ENCODE data around the gene GMPS. TPM values are rescaled to one million over a fixed set of nuclear protein-coding genes. Genes with fewer than 3 reads are reported as not detected.

The GMPS gene
- total RNA-seq, 1 donor from 2014 or later = 42.2 TPM

- ATAC-seq (ENCODE audit: low read depth) = no peak
- Mint-ChIP-seq H3K9me3 (no peaks in the 10 kb centered on the region), H3K4me1 (no peaks in the 10 kb centered on the region), H3K36me3 (ENCODE audit: low read depth) (peaks cover 33% of the 10 kb centered on the region), H3K4me3 (no peak overlapping the region), H3K27me3 (no peaks in the 10 kb centered on the region), H3K27ac (no peak overlapping the region)
- ChIA-PET CTCF (no interaction called here), POLR2A (no interaction called here)
- intact Hi-C loops (cut with micrococcal nuclease) = no loop called here
- DNase-seq = no peak
- TF ChIP-seq CTCF (IDR thresholded peaks at IDR 0.05) = no peak
Measured at GRCh38 chr3:155941354-155941753, 70.9 kb downstream of the GMPS start.

- POLR2A ChIA-PET = no interaction called here
- Mint-ChIP-seq H3K27me3 (no peaks in the 10 kb centered on the region), H3K4me1 (no peaks in the 10 kb centered on the region), H3K4me3 (no peak overlapping the region), H3K36me3 (ENCODE audit: low read depth) (peaks cover 11% of the 10 kb centered on the region), H3K27ac (no peak overlapping the region), H3K9me3 (no peaks in the 10 kb centered on the region)
- no peak for TF ChIP-seq CTCF (IDR thresholded peaks at IDR 0.05)
- CTCF ChIA-PET = no interaction called here
- DNase-seq (no peak), ATAC-seq (ENCODE audit: low read depth) (no peak)
- intact Hi-C loops (cut with micrococcal nuclease) = no loop called here
Measured at GRCh38 chr3:155944081-155944480, 73.6 kb downstream of the GMPS start.

GRCh38 chr3:155946178-155946577, 75.7 kb downstream of the GMPS start:
- DNase-seq = no peak
- ChIA-PET POLR2A (no interaction called here), CTCF (no interaction called here)
- Mint-ChIP-seq H3K9me3 (no peaks in the 10 kb centered on the region), H3K27me3 (no peaks in the 10 kb centered on the region), H3K4me1 (no peaks in the 10 kb centered on the region), H3K27ac (no peak overlapping the region), H3K36me3 (ENCODE audit: low read depth) (peaks cover 2% of the 10 kb centered on the region), H3K4me3 (no peak overlapping the region)
- TF ChIP-seq CTCF (IDR thresholded peaks at IDR 0.05) = no peak
- intact Hi-C loops (cut with micrococcal nuclease) = no loop called here
- no peak for ATAC-seq (ENCODE audit: low read depth)

- Mint-ChIP-seq H3K4me3 (no peak overlapping the region), H3K27ac (no peak overlapping the region), H3K36me3 (ENCODE audit: low read depth) (no peaks in the 10 kb centered on the region), H3K9me3 (peaks cover 4% of the 10 kb centered on the region), H3K4me1 (no peaks in the 10 kb centered on the region), H3K27me3 (no peaks in the 10 kb centered on the region)
- intact Hi-C loops (cut with micrococcal nuclease) = no loop called here
- POLR2A ChIA-PET = no interaction called here
- CTCF ChIA-PET = no interaction called here
- no peak for ATAC-seq (ENCODE audit: low read depth)
- no peak for TF ChIP-seq CTCF (IDR thresholded peaks at IDR 0.05)
- DNase-seq = no peak
Measured at GRCh38 chr3:155948476-155948875, 78.0 kb downstream of the GMPS start.

- Mint-ChIP-seq H3K9me3 (peaks cover 4% of the 10 kb centered on the region), H3K4me1 (no peaks in the 10 kb centered on the region), H3K36me3 (ENCODE audit: low read depth) (no peaks in the 10 kb centered on the region), H3K27me3 (no peaks in the 10 kb centered on the region), H3K27ac (no peak overlapping the region), H3K4me3 (no peak overlapping the region)
- DNase-seq = no peak
- ChIA-PET CTCF (no interaction called here), POLR2A (no interaction called here)
- no peak for ATAC-seq (ENCODE audit: low read depth)
- no peak for TF ChIP-seq CTCF (IDR thresholded peaks at IDR 0.05)
- intact Hi-C loops (cut with micrococcal nuclease) = no loop called here
Measured at GRCh38 chr3:155949453-155950217, 79.2 kb downstream of the GMPS start.

Data from activated B cell treated with CpG ODN at 0.5 μM for 24 hours (primary cell).